C4-2B (cell line): ENCODE data around the gene HECW1.

Source experiments
- CTCF ChIP-seq: fragments of 450-650 bp; conservative IDR thresholded peaks from 2 replicates; pipeline ENCODE4 v1.5.1; 2017; ENCODE audit warnings: mild to moderate bottlenecking
- ZFX ChIP-seq: fragments of 450-650 bp; IDR thresholded peaks from 2 replicates; pipeline ENCODE4 v1.6.1; 2017

- TF ChIP-seq CTCF = no peak
- no peak for TF ChIP-seq ZFX
Measured at GRCh38 chr7:43505412-43505811, 393.0 kb downstream of the HECW1 start.
